AG04450 (cell line): ENCODE results near the gene BAZ2B. TPM values are rescaled to one million over a fixed set of nuclear protein-coding genes. Genes with fewer than 3 reads are reported as not detected.

Source experiments
- CTCF ChIA-PET: fragments of 300-600, 350-600 bp; formaldehyde crosslinking; extraction: SDS; loops from one replicate; lab custom pipeline; 2022; ENCODE audit warnings: antibody characterized with exemption, inconsistent platforms; lab: Charles Lee
- POLR2A ChIA-PET: fragments of 350-600 bp; formaldehyde crosslinking; extraction: SDS; loops from one replicate; lab custom pipeline; 2021; ENCODE audit warnings: antibody characterized with exemption, inconsistent platforms; lab: Yijun Ruan, JAX
- DNase-seq: peaks from one replicate; pipeline ENCODE4 v3.0.0-alpha.2; 2011; ENCODE audit warnings: low read depth, low spot score
- H3K27ac ChIP-seq: one replicate; pipeline ENCODE4 v1.5.1; 2012; ENCODE audit warnings: low read depth, low read length, control low read depth
- H3K27me3 ChIP-seq: one replicate; pipeline ENCODE4 v1.6.0; 2012; ENCODE audit warnings: low read length; ENCODE audit not compliant: control insufficient read depth, insufficient read depth
- H3K4me3 ChIP-seq: 2 replicates; pipeline ENCODE4 v1.5.1; 2011; ENCODE audit warnings: mild to moderate bottlenecking, low read depth, low read length, control low read depth
- H3K9me3 ChIP-seq: 2 replicates; pipeline ENCODE4 v1.5.1; 2012; ENCODE audit warnings: low read length; ENCODE audit not compliant: control insufficient read depth, insufficient read depth
- polyA plus RNA-seq: library from polyadenylated mRNA; depleted of rRNA; stranded (reverse); fragments of >200 nt; gene quantifications from 2 replicates; pipeline ENCODE4 v1.2.3, GENCODE V29; 2011
- TF ChIP-seq, protein P1 (sequence below): IDR thresholded peaks from 2 replicates; pipeline ENCODE4 v1.5.1; 2011; ENCODE audit warnings: low read depth, low read length, control low read depth, inconsistent platforms

The BAZ2B gene
- polyA plus RNA-seq, 1 experiment = 44.7 TPM

DNA sequence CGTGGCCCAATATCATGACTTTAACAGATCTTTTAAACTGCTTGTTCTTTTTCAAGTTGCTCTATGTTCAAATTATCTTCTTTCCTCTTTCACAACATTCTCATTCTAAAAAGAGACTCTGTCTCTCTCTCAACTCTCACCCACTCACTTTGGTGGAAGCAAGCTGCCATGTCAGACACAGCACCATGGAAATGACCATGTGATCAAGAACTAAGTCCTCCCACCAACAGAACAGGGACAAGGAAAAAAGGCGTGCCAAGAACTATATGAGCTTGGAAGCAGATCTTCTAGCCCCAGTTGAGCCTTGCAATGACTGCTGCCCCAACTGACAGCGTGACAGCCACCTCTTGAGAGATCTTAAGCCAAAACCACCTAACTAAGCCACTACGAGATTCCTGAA is 23.9 kb downstream of the BAZ2B start:
- CTCF ChIA-PET = no interaction called here
- H3K4me3 ChIP-seq = no peak overlapping the region
- H3K27ac ChIP-seq = no peak overlapping the region
- H3K27me3 ChIP-seq = no peaks in the 10 kb centered on the region
- no peaks in the 10 kb centered on the region for H3K9me3 ChIP-seq
- TF ChIP-seq, protein P1, sequence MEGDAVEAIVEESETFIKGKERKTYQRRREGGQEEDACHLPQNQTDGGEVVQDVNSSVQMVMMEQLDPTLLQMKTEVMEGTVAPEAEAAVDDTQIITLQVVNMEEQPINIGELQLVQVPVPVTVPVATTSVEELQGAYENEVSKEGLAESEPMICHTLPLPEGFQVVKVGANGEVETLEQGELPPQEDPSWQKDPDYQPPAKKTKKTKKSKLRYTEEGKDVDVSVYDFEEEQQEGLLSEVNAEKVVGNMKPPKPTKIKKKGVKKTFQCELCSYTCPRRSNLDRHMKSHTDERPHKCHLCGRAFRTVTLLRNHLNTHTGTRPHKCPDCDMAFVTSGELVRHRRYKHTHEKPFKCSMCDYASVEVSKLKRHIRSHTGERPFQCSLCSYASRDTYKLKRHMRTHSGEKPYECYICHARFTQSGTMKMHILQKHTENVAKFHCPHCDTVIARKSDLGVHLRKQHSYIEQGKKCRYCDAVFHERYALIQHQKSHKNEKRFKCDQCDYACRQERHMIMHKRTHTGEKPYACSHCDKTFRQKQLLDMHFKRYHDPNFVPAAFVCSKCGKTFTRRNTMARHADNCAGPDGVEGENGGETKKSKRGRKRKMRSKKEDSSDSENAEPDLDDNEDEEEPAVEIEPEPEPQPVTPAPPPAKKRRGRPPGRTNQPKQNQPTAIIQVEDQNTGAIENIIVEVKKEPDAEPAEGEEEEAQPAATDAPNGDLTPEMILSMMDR = no peak
- POLR2A ChIA-PET = no interaction called here
- DNase-seq = no peak

DNA sequence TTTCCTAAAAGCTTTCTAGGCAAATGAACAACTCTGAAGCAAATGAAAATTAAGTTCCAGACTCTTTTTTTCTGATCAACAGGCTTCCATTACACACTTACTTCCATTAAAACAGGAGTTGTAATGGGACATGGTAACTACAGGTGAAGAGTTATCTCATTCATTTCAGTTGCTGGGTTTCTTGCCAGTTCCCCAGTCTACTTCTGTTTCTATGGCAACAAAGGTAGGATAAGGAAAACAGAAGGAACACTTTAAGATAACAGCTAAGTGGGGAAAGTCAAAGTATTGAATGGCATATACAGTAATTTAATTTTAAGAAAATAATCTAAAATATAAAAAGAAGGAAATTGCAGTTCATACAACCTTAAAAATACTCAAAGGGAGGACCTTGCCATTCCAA is 25.1 kb downstream of the BAZ2B start:
- ChIA-PET POLR2A (no interaction called here), CTCF (interaction anchor here (1.0 kb wide), 1 partner anchor 138 kb away, joined by 3 read pairs; no protein-coding TSS in a partner anchor)
- H3K27ac ChIP-seq = no peak overlapping the region
- H3K9me3 ChIP-seq = no peaks in the 10 kb centered on the region
- H3K4me3 ChIP-seq = no peak overlapping the region
- no peak for DNase-seq
- H3K27me3 ChIP-seq = no peaks in the 10 kb centered on the region
- TF ChIP-seq, protein P1 = no peak

DNA sequence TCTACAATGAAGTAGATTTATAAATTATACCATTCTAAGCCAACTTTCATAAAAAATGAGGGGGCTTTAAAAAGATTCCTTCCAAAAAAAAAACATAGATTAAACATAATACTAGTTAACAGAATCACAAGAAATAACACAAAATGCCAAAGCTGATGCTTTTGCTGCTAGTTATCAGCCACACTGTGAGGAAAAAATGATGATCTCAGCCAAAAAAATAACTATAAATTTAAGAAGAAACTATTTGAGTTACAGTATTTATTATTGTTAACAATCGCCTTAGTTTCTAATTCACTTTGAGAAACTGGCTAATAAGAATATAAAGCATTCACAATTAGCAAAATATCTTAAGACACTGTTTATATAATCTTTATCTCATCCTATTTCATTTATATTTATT is 27.1 kb downstream of the BAZ2B start:
- no peak for DNase-seq
- Histone ChIP-seq H3K4me3 (no peak overlapping the region), H3K9me3 (no peaks in the 10 kb centered on the region), H3K27me3 (no peaks in the 10 kb centered on the region), H3K27ac (no peak overlapping the region)
- CTCF ChIA-PET = no interaction called here
- POLR2A ChIA-PET = no interaction called here
- TF ChIP-seq, protein P1 = no peak

GRCh38 chr2:159586034-159586433 is 30.3 kb downstream of the BAZ2B start:
- ChIA-PET CTCF (no interaction called here), POLR2A (no interaction called here)
- Histone ChIP-seq H3K9me3 (no peaks in the 10 kb centered on the region), H3K27me3 (no peaks in the 10 kb centered on the region), H3K4me3 (no peak overlapping the region), H3K27ac (no peak overlapping the region)
- TF ChIP-seq, protein P1 = no peak
- DNase-seq = no peak

GRCh38 chr2:159585622-159586021 is 30.7 kb downstream of the BAZ2B start:
- no peak for DNase-seq
- no peaks in the 10 kb centered on the region for H3K27me3 ChIP-seq
- CTCF ChIA-PET = no interaction called here
- no peaks in the 10 kb centered on the region for H3K9me3 ChIP-seq
- POLR2A ChIA-PET = interaction anchor here (0.6 kb wide), 1 partner anchor 445 kb away, joined by 4 read pairs; no protein-coding TSS in a partner anchor
- H3K4me3 ChIP-seq = no peak overlapping the region
- TF ChIP-seq, protein P1 = no peak
- no peak overlapping the region for H3K27ac ChIP-seq
